ENCODE measurements around the gene ENPP1. TPM values are rescaled to one million over a fixed set of nuclear protein-coding genes. Genes with fewer than 3 reads are reported as not detected.
A peak's percentile ranks its signal among the peaks of the same experiment; 100 is the strongest.

Gene ENPP1
- total RNA-seq: 10 to 100 TPM in 1 of 2 donors, 1 to 10 TPM in 1; 5.9 to 12.6 TPM

DNA sequence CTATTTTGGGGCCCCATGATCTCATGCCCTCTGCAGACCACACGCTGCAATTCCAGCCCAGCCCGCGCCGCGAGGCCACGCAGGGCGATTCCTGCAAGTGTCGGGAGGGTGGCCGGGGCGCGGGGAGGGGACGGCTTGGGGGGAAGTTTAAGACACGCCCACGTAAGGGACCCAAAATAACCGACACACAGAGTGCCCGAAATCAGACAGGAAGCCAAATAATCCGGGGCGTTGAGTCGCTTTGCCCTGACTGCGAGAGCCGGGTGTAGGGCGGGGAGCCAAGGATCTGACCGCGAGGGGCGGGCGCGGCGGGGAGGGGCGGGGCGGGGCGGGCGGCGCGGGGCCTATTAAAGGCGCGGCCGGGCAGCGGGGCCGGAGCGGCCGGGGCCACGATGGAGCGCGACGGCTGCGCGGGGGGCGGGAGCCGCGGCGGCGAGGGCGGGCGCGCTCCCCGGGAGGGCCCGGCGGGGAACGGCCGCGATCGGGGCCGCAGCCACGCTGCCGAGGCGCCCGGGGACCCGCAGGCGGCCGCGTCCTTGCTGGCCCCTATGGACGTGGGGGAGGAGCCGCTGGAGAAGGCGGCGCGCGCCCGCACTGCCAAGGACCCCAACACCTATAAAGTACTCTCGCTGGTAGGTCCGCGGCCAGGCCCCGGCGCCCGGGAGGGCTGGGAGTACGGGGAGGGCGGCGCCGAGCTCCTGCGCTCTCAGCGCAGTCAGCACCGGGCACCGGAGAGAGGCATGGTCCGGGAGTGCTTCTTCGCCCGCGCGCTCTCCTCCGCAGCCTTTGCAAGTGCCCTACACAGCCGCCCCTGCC, at the start of gene ENPP1:
Gene ENPP1 (plus strand): TSS at position 377 of the 816 bp plus-strand sequence. CDS start 16 bp downstream, at position 393.
- intact Hi-C loops (cut with DNase I): loop anchor here (10.0 kb wide), 1 partner anchor 113 kb away; no protein-coding TSS in a partner anchor
- Histone ChIP-seq H3K4me3 (peak within 1 kb of the TSS; percentile 55), H3K9ac (ENCODE audit: low read depth in 2 of 2, low read length in 2 of 2) (peak within 1 kb of the TSS; percentile 27 to 73), H3K27me3 (no peaks in the 10 kb centered on the region), H3K9me3 (no peaks in the 10 kb centered on the region), H3K4me1 (no peaks in the 10 kb centered on the region), H3K36me3 (no peaks in the 10 kb centered on the region), H3K27ac (no peak within 1 kb of the TSS)
- peak; percentile 15 for TF ChIP-seq CTCF (IDR thresholded peaks at IDR 0.05)
- peak; percentile 82 for DNase-seq

GRCh38 chr6:131758920-131759319, 48.9 kb upstream of the ENPP1 start:
- Histone ChIP-seq H3K9ac (ENCODE audit: low read depth in 2 of 2, low read length in 2 of 2) (no peak overlapping the region), H3K27ac (no peak overlapping the region), H3K4me1 (no peaks in the 10 kb centered on the region), H3K9me3 (no peaks in the 10 kb centered on the region), H3K27me3 (no peaks in the 10 kb centered on the region), H3K4me3 (no peak overlapping the region), H3K36me3 (no peaks in the 10 kb centered on the region)
- DNase-seq: no peak
- TF ChIP-seq CTCF (IDR thresholded peaks at IDR 0.05): no peak
- intact Hi-C loops (cut with DNase I): no loop called here

DNA sequence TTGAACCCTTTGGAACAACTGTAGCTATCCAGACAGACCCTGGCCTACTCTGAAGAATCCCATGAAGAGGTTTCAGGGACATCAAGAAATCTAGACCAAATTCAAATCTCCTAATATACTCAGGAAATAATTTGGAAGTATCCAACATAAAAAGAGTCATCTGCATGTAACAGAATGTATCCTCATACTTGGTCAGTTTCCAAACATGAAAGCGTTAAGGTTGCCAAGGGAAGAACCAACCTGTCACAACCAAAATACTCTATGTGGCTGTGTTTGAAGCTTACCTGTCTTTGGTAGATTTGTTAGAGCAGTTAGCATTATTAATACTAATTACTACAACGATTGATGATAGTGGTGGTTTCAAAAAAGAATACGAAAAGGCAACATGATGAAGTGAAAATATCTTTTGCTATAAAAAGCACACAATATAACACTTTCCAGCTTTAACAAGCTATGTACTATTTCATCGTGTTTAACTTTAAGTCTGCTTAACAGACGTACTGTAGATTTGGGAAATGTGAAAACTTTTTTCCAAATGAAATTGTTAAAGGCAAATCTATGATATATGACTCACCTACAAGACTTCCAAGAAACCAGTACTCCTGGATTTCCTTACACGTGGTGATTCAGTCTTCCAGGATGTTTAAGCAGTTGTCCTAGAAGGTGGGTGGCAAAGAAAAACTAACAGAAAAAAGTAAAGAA, 46.6 kb upstream of the ENPP1 start:
- TF ChIP-seq CTCF (IDR thresholded peaks at IDR 0.05): no peak
- Histone ChIP-seq H3K4me3 (no peak overlapping the region), H3K9ac (ENCODE audit: low read depth in 2 of 2, low read length in 2 of 2) (no peak overlapping the region), H3K27ac (no peak overlapping the region), H3K9me3 (no peaks in the 10 kb centered on the region), H3K4me1 (no peaks in the 10 kb centered on the region), H3K36me3 (no peaks in the 10 kb centered on the region), H3K27me3 (no peaks in the 10 kb centered on the region)
- DNase-seq: no peak
- intact Hi-C loops (cut with DNase I): loop anchor here (10.0 kb wide), 1 partner anchor 324 kb away; no protein-coding TSS in a partner anchor

GRCh38 chr6:131761762-131762067, 46.1 kb upstream of the ENPP1 start:
- no peaks in the 10 kb centered on the region for H3K27me3 ChIP-seq
- DNase-seq: no peak
- no peak overlapping the region for H3K9ac ChIP-seq (ENCODE audit: low read depth in 2 of 2, low read length in 2 of 2)
- H3K9me3 ChIP-seq: no peaks in the 10 kb centered on the region
- no peak overlapping the region for H3K4me3 ChIP-seq
- H3K4me1 ChIP-seq: no peaks in the 10 kb centered on the region
- no peaks in the 10 kb centered on the region for H3K36me3 ChIP-seq
- no peak overlapping the region for H3K27ac ChIP-seq
- intact Hi-C loops (cut with DNase I): loop anchor here (10.0 kb wide), 1 partner anchor 323 kb away; no protein-coding TSS in a partner anchor
- no peak for TF ChIP-seq CTCF (IDR thresholded peaks at IDR 0.05)

- no peak overlapping the region for H3K4me3 ChIP-seq
- no peak overlapping the region for H3K9ac ChIP-seq (ENCODE audit: low read depth in 2 of 2, low read length in 2 of 2)
- H3K9me3 ChIP-seq: no peaks in the 10 kb centered on the region
- H3K27me3 ChIP-seq: no peaks in the 10 kb centered on the region
- intact Hi-C loops (cut with DNase I): loop anchor here (10.0 kb wide), 1 partner anchor 322 kb away; no protein-coding TSS in a partner anchor
- H3K27ac ChIP-seq: no peak overlapping the region
- H3K4me1 ChIP-seq: no peaks in the 10 kb centered on the region
- no peaks in the 10 kb centered on the region for H3K36me3 ChIP-seq
- DNase-seq: no peak
- TF ChIP-seq CTCF (IDR thresholded peaks at IDR 0.05): no peak
Measured at GRCh38 chr6:131762984-131763383, 44.8 kb upstream of the ENPP1 start.

All from colonic mucosa (tissue), 4 donors.